HG03469 (cell line): ENCODE measurements around the gene VSIG8.

ENCODE experiments used
- ATAC-seq: cut with Tn5 transposase; IDR thresholded peaks from one replicate; pipeline ENCODE4 v1.9.1; 2021; ENCODE audit warnings: mild to moderate bottlenecking, moderate library complexity, moderate number of reproducible peaks; ENCODE audit not compliant: unreplicated experiment

Gene VSIG8

DNA sequence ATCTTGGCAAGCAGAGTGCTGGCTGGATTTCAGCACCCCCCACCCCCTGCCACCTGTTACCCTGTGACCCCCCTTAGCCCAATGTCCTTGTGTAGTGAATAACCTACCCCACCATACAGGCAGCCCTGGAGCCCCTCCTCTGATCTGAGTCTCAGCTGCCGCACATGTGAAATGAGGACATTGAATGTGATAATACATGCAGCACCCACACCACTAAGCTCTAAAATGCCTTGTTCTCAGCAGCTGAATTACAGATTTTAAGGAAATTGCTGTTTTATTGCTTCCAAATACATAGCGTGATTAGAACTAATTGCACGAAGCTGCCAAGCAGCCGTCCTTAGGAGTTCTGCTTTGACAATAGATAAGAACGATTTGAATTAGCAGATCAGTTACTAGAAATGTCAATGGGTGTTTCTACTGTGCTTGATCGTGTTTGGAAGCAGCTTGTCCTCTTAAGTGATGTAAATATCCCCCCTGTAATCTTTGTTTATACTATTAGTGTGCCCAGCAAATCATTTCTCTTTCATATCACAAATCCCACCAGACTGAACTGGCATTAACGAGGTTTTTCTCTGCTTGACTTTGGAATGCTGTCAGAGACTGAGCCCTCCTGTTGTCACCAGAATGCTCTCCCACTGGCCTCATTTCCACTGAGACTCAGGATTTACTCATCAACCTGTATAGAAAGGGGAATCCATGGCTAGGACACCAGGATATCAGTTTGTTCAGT is 30.9 kb downstream of the VSIG8 start:
- ATAC-seq = no peak

DNA sequence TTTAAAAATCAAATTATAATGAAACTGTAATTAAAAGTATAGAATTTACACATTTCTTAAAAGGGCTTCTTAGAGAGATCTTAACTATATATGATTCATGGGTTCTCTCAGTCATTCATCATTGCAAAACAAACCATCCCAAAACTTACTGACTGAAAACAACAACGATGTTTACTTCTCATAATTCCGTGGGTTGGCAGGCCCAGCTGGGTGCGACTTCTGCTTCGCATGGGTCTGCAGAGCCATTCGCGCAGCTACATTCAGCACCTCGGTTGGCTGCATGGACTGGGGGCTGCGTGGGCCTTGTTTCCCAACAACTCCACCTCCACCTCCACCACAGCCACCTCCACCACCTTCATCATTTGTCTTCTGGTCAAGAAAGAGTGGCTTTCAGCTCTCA is 31.7 kb downstream of the VSIG8 start:
- ATAC-seq = no peak

DNA sequence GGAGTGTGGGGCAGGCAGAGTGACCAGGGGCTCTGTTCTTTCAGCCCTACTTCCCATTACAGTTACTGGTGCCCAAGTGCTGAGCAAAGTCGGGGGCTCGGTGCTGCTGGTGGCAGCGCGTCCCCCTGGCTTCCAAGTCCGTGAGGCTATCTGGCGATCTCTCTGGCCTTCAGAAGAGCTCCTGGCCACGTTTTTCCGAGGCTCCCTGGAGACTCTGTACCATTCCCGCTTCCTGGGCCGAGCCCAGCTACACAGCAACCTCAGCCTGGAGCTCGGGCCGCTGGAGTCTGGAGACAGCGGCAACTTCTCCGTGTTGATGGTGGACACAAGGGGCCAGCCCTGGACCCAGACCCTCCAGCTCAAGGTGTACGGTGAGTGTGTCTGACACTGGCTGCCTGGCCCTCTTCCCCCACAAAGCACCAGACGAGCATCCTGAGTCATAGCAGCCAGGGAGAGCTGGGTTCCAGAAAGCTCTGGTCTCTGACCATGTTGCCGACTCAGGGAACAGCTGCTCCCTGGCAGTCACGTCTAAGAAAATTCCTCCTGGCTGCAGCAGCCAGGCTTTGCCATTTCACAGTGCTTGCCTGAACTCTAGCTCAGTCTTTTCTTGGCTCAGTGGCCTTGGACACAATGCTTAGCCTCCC is 32.5 kb downstream of the VSIG8 start:
- ATAC-seq = no peak

DNA sequence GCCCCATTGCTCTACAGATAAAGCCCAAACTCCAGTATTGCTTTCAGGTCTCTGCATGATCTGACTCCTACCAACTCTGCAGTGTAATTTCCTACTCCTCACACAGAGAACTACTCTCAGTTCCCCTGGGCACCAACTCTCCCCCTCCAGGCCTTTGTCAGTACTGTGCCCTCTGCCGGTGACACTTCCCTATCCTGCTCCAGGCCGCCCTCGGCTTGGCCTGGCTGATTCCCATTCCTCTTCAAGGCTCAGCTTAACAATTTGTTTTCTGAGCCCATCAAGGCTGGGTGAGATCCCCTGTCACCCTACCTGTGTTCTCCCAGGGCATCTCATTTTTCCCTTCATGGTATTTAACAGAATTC is 33.2 kb downstream of the VSIG8 start:
- peak; percentile 57 for ATAC-seq

DNA sequence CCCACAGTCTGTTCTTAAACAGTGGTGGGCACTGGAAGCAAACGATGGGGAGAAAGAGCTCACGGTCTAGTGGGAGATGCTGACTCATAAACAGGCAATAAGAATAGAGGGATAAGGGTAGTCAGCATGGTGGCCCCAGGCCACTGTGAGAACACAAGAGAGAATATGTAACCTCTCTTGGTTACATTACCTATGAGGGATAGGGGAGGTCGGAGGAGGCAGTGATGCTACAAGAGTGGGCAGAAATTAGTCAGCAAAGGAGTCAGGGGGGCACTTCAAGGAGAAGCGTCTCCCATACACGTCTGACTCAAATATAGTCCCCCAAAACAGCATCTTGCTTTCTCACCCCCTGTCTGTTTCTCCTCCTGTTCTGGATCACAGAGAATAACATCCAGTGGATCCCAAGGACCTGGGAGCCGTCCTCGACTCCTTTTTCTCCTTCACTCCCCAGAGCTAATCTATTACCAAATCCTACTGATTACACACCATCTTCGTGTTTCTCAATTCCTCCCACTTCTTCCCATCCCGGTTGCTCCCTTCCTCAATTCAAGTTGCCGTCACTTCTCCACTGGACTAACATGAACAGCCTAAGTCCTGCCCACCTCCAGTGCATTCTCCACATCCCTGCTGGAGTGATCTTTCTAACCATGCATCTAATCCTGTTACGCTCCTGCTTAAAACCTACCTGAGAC is 33.7 kb downstream of the VSIG8 start:
- no peak for ATAC-seq

DNA sequence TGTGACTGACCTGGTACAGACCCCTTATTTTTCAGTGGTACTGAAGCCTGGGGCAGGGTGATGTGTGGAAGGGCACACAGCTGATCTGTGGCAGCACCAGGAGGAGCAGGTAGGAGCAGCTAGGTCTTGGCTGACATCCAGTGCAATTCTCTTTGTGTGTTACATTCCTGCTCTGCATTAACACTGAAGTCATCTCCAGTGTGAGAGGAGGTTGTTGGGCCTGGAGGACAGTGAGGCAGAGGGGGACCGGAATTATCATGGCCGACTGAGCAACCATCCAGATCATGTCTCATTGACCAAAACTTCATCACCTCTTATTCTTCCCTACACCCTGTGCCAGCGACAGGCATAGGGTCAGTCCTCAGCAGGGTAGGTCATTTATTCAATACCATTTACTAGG is 34.3 kb downstream of the VSIG8 start:
- no peak for ATAC-seq

DNA sequence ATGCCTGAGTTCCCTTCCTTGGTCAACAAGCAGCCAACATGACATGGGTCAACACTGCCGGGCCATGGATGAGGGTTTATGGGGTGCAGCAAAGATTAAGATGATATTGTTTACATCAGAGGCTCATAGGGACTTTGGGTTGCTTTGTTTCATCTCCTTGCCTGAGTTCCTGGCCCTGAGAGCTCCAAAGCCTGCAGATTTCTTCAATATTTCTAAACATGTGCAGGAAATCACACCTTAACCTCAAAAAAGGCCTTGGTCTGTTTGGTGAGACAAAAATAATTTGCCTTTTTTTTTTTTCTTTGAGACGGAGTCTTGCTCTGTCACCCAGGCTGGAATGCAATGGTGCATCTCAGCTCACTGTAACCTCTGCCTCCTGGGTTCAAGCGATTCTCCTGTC is 34.9 kb downstream of the VSIG8 start:
- no peak for ATAC-seq

DNA sequence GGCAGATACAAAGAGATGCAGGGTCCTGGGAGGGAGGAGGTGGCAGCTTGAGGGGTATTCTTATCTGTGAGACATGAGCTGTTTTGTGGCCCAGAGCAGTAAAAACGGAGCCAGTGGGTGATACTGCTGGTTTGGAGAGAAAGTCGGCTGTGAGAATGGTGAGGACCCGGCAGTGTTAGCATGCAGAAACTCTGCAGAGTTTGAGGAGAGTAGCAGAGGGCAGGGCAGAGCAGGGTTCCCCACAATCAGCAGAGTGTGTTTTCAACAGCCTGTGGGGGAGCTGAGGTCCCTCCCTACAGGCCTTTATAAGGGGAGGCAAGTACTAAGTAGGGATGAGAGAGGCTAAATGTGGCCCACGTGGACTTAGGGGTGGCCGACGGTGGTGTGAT is 35.4 kb downstream of the VSIG8 start:
- no peak for ATAC-seq

DNA sequence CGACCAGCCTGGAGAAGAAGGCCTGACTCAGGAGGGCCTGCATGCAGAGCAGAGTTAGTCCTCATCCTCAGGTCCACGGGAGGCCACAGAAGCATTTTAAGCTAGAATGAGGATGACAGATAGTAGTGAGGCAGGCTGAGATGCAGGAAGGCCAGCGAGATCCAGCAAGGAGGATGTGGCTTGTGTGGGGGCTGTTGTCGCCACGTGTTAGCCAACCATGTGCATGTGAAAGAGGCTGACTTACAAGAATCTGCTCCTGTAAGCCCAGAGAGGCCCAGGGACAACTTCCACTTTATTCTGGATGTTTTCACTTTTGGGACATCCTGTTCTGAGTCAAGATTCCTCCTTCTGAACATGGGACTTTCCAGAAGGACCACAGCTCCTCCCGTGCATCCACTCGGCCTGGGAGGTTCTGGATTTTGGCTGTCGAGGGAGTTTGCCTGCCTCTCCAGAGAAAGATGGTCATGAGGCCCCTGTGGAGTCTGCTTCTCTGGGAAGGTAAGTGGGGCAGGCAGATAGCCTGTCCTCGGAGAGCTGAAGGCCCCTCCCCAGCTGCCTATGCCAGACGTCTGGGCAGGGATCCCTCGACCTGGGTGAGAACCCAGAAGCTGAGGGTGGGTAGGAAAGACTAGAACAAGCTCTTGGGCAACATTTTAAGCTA is 35.9 kb downstream of the VSIG8 start, which contains the start of gene SLAMF8:
SLAMF8 (plus strand) TSS at position 433 of the 661 bp plus-strand sequence; CDS start at position 459, 26 bp downstream.
- ATAC-seq = no peak

DNA sequence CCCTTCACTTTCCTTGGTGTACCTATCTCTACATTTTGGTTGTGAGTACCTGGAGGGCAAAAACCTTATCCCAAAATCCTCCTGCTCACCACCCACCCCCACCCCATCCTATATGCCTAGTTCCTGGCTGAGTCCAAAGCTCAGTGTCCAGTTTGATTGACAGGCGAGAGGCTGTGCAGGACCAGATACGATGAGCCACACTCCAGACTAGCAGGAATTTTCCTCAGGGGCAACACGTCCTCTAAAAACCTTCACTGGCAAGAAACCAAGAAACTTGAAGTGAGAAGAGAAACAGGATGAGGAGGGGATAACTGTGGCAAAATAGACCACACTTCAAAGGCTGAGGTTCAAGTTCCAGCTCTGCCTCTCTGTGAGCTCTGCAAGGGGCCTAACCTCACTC is 36.9 kb downstream of the VSIG8 start:
- no peak for ATAC-seq

DNA sequence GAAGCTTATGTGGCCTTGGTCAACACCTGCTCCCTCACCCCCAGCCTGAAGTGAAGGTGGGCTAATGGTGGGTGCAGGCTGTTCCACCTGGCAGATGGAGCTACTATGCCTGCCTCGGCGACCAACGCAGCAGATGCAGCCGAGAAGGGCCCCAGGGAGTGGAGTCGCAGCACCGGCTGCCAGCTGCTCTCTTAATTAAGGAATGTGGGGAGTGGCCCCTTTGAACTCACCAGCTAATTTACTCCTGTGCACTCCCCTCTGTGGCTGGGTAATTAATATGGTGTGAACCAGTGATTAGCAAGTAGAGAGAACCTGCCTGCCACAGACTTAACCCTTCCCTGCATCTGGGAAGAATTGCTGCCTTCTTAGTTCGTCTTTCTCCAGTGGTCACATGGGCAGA is 39.1 kb downstream of the VSIG8 start:
- ATAC-seq = no peak

DNA sequence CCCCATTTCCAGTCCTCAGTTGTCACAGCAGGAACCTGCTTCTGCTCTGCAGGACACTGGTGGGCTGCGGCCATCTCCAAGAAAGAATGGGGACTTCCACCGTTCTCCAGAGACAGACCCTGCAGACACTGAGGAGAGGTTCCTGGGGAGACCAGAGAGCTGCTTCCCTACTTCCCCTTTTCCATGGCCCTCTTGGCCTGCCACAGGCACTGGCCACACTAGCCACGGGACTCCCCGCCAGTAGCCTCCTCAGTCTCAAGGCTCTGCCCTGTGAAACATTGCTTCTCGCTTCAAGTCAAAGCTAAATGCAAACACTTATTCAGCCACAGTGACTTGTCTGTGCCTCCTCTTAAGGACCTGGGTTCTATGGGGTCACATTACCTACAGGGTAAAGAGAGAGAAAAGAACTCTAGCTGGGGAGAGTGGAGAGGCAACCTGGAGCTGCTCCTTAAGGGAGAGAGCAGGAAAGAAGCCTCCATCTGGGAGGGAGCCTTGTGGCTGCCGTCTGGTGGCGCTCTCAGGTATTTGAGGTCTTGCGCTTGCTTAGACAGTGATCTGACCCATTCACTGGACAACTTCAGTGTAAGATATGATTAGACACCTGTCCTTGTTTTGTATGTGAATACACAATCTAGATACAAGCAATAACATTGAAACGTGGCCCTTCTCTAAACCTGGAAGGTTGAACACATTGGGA is 41.1 kb downstream of the VSIG8 start:
- ATAC-seq = no peak

DNA sequence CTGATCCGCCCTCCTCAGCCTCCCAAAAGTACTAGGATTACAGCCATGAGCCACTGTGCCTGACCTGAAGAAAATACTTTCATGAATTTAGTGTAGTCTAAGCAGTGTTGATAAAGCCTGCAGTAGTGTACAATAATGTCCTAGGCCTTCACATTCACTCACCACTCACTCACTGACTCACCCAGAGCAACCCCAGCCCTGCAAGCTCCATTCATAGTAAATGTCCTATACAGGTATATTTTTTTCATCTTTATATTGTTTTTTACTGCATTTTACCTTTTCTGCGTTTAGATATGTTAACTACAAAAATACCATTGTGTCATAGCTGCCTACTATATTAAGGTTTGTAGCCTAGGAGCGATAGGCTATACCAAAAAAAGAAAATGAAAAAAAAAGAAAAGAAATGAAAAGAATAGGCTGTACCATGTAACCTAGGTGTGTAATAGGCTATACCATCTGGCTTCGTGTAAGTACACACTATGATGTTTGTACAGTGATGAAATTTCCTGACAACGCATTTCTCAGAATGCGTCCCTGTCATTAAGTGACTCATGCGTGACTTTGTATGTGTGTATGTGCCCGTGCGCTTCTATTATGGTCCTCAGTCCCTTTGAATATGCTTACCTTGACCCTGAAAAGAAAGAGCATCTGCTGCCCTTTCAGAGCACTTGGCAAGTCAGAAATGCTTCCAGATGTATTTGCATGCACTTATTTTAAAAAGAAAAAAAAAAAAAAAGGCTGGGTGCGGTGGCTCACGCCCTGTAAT is 45.0 kb downstream of the VSIG8 start:
- ATAC-seq = no peak

DNA sequence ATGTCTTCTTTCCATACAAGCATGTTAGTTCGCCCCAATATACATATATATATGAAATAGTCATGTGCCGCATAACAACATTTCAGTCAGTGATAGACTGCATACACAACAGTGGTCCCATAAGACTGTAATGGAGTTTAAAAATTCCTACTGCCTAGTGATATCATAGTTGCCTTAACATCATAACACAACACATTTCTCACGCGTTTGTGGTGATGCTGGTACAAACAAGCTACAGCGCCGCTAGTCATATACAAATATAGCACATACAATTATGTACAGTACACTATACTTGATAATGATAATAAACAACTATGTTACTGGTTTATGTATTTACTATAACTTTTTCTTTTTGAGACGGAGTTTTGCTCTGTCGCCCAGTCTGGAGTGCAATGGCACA is 46.5 kb downstream of the VSIG8 start:
- no peak for ATAC-seq

DNA sequence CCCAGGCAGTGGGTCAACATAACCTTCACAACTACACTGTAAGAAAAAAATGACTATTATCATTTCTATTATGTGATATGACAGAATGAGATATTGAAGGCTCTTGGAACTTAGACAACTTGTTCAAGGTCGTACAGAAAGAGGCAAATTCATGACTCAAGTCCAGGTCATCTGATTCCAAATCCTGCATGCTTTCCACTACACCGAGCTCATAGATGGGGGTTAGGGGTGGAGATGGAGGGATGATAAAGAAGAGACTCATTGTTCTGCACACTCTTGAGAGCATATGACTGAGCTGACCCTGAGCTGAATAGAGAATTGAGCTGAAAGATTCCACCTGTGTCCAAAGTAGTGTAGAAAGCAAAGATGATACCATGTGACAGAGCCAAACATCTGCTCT is 57.5 kb downstream of the VSIG8 start:
- no peak for ATAC-seq
